Spleen (tissue), 7 donors: ENCODE results near the gene HYAL2.

ENCODE experiments used
- POLR2A ChIP-seq, 3 donors: fragments of 450-650 bp; IDR thresholded peaks; one replicate each; pipeline ENCODE4 v1.5.1; 2017; ENCODE audit warnings: antibody characterized with exemption in 3 of 3, mild to moderate bottlenecking in 1 of 3
- POLR2AphosphoS5 ChIP-seq, 3 donors: sonication (generic); formaldehyde crosslinking; IDR thresholded peaks; one replicate each; pipeline ENCODE4 v1.5.1; 2017; ENCODE audit warnings: antibody characterized with exemption in 3 of 3
- TF ChIP-seq, protein P1 (sequence below), 11 experiments: fragments of 200-600 bp in 7 of 11; fragments of 450-650 bp in 4 of 11; sonication (generic) in 4 of 11; IDR thresholded peaks in 8 of 11; conservative IDR thresholded peaks in 3 of 11; 1 replicate in 7 of 11; 2 replicates in 4 of 11; pipeline versions ENCODE4 v1.4.0 to v1.8.0; 2016 to 2021; ENCODE audit warnings: antibody characterized with exemption in 11 of 11, inconsistent platforms in 4 of 11, mild to moderate bottlenecking in 1 of 11
- donor health status: DM: no; HTN: no; CAD: no; lungs with moderate emphysema.
- donor health status: DM: no; HTN: no; CAD: no.
- donor health status: DM: no; HTN: no; CAD: no.

DNA sequence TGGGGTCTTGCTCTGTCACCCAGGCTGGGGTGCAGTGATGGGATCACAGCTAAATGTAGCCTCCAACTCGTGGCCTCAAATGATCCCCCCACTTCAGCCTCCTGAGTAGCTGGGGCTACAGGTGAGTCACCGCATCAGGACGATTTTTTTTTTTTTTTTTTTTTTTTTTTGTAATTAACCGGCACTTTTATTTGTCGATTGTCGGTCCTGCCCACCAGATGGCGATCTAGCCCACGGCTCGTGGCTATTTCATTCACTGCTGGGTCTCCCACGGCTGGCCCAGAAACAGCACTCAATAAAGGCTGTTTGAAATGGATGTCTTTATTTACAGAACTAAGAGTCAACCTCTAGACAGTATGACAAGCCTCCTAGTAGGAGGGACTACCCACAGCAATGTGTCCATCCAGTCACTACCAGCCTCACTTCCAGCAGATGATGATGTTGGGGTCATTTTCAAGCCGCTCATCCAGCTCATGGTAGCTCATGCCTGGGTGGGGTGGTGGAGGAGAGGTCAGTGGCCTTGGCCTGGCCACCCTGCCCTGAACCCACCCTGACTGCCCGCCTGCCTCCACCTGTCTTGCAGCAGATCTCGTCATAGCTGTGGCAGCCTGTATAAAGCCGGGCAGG, 24.8 kb upstream of the HYAL2 start:
- TF ChIP-seq, protein P1, sequence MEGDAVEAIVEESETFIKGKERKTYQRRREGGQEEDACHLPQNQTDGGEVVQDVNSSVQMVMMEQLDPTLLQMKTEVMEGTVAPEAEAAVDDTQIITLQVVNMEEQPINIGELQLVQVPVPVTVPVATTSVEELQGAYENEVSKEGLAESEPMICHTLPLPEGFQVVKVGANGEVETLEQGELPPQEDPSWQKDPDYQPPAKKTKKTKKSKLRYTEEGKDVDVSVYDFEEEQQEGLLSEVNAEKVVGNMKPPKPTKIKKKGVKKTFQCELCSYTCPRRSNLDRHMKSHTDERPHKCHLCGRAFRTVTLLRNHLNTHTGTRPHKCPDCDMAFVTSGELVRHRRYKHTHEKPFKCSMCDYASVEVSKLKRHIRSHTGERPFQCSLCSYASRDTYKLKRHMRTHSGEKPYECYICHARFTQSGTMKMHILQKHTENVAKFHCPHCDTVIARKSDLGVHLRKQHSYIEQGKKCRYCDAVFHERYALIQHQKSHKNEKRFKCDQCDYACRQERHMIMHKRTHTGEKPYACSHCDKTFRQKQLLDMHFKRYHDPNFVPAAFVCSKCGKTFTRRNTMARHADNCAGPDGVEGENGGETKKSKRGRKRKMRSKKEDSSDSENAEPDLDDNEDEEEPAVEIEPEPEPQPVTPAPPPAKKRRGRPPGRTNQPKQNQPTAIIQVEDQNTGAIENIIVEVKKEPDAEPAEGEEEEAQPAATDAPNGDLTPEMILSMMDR (IDR thresholded peaks at IDR 0.05 in 8 of 11, conservative IDR thresholded peaks at IDR 0.05 in 3 of 11), result peak; percentile 26 to 71 (median 56)
- no peak for TF ChIP-seq POLR2A (IDR thresholded peaks at IDR 0.05)
- no peak for TF ChIP-seq POLR2AphosphoS5 (IDR thresholded peaks at IDR 0.05)
